K562 (cell line): Measurements from ENCODE around the gene DHTKD1.

Experiments used
- ARHGAP35 ChIP-seq: fragments of 450-650 bp; IDR thresholded peaks from 2 replicates; pipeline ENCODE4 v1.6.1; 2018; ENCODE audit not compliant: partially characterized antibody
- ZNF324 ChIP-seq: fragments of 250-450 bp; sonication (Bioruptor Pico); IDR thresholded peaks from 2 replicates; pipeline ENCODE4 v1.4.0; 2020; ENCODE audit warnings: mild to moderate bottlenecking

GRCh38 chr10:12031404-12031803, 37.4 kb upstream of the DHTKD1 start:
- TF ChIP-seq ZNF324 (CRISPR knock-in tag) (no peak), ARHGAP35 (no peak)
